HG03442 (cell line): ENCODE measurements around the gene QPCT.
"Not testable (repeated sequence)": the region's sequence is repeated elsewhere in the genome, so short reads cannot be mapped to it uniquely, and the experiment has no call there.

ENCODE experiments used
- ATAC-seq: cut with Tn5 transposase; IDR thresholded peaks from one replicate; pipeline ENCODE4 v1.9.1; 2021; ENCODE audit warnings: mild to moderate bottlenecking, moderate library complexity; ENCODE audit not compliant: unreplicated experiment

Gene QPCT

DNA sequence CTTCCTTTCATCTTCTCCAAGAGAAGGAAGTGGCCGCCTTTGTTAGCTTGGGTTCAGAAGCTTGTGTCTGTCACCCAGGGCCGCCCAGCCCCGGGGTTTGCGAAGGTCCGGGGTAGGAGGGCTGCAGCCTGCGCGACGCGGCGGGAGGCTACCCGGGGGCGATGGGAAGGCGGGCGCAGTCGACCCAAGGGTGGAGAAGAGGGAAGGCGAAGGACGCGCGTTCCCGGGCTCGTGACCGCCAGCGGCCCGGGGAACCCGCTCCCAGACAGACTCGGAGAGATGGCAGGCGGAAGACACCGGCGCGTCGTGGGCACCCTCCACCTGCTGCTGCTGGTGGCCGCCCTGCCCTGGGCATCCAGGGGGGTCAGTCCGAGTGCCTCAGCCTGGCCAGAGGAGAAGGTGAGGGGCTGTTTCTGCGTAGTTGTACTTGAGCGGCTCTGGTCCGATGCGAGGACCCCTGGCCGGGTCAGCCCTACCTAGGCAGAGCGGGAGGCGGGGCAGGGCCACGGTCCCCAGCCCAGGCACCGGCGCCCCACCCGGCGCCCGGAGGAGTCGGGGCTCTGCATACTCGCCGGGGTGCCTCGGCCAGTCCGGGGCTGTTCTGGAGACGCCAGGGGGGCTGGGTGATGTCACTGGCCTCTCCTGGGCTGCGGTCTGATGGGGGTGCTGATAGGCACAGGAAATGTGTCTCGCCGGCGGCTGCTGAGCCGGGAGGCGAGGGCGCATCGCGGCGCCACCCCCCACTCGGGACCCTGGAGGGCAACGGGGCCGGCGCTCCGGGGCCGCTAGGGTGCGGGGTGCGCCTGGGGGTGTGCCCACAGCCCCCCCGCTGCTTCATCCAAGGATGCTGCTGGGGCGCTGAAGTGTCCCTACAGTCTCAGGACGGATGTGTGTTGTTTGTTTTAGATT lies at the start of gene QPCT:
Gene QPCT (plus strand): TSS at position 178 of the 909 bp plus-strand sequence. CDS start 102 bp downstream, at position 280.
- no peak for ATAC-seq

DNA sequence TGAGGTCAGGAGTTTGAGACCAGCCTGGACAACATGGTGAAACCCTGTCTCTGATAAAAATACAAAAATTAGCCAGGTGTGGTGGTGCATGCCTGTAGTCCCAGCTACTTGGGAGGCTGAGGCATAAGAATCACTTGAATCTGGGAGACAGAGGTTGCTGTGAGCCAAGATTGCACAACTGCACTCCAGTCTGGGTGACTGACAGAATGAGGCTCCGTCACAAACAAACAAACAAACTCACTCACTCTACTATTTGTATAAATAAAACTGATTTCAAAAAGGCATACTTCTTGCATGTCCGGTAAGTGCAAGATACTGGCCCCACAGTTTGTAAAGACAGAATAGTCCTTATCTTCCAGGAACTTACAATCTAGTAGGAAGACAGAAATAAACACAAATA lies 49.6 kb upstream of the QPCT start:
- ATAC-seq: not testable (repeated sequence)

DNA sequence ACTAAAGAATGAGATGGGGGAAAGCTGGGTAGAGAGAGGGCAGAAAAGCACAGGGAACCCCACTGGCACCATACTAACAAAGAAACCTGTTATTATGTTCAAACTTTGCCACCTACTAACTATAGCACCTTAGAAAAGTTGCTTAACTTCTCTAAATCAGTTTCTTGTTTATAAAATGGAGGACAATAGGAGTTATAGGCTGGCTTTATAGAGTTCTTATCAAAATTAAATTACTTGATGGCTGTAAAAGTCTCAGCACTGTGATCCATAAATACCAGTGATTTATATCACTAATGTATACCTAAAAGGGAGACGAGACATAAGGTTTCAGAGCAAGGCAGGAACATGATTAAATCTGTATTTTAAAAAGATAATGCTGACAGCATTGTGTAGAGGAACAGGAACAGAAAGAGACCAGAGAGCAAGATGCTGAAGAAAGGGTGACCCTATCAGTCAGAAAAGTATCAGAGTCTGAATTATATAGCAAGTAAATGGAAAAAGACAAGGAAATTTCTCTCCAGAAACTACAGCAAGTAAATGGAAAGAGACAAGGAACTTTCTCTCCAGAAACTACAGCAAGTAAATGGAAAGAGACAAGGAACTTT lies 48.9 kb upstream of the QPCT start:
- no peak for ATAC-seq

DNA sequence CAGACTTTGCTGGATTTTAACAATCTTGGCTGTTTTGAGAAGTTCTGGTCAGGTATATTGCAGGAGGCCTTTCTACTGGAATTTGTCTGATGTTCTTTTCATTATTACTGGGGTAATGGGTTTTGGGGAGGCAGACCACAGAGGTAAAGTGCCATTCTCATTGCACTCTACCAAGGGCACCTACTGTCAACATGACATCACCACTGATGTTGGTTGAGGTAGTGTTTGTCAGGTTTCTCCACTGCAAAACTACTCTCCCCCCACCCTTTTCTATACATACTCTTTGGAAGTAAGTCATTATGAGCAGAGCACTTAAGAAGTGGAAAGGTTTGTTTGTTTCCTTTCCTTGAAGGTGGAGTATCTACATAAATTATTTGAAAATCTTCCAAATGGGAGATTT lies 46.8 kb upstream of the QPCT start:
- ATAC-seq: no peak

DNA sequence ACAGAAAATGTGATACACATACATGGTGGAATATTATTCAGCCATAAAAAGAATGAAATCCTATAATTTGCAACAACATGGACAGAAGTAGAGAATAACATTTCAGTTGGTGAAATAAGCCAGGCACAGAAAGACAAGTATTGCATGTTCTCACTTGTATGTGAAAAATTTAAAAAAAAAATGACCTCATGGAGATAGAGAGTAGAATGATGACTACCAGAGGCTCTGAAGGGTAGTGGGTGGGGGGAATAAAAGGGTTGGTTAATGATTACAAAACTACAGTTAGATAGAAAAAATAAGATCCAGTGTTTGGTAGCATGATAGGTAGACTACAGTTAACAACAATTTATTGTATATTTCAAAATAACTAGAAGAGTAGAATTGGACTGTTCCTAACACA lies 44.3 kb upstream of the QPCT start:
- no peak for ATAC-seq

DNA sequence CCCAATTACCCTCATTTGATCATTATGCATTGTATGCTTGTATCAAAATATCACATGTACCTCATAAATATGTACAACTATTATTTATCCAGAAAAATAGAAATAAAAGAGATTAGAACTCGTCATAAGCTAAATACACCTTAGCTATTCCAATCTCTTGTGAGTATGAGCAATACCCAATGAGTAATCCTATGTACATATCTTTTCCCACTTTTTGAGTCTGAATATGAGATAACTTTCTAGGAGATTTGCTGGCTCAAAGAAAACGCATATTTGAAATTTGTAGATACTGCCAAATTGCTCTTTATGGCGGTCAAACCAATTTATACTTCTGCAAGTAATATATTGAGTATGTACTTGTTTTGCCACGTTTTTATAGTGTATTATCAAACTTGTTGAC lies 43.9 kb upstream of the QPCT start:
- no peak for ATAC-seq

DNA sequence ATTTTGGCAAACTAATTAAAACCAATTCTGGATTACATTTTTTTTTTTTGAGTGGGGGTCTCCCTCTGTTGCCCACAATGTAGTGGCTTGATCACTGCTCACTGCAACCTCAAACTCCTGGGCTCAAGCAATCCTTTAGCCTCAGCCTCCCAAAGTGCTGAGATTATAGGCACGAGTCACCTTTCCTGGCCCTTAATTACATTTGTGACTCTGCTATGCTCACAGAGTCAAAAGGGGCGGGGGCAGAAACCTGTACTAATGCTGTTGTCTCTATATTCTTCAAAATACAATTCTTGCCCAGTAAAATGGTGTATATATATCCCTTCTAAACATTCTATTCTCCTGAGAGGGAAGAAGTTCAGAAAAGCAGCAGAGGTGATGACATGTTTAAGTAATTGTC lies 43.0 kb upstream of the QPCT start:
- no peak for ATAC-seq

DNA sequence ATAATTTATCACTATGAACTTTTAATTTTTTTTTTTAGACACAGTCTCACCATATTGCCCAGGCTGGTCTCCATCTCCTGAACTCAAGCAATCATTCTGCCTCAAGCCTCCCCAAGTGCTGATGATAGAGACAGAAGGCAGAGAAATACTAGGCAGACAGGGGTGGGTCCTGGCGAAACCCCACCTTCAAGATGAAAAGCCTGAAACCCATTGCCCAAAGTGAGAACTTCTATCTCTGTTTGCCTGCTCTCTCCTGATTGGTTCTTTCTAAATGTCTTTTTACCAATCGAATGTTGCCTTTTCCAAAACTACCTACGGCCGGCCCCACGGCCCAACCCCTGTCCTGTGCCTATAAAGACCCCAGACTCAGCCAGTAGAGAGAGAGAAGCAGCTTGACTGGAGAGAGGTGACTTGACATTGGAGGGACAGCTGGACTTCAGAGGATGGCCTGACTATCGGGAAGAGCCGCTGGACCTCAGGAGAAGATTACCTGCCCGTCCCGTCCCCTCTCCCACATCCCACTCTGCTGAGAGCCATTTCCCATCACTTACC lies 41.7 kb upstream of the QPCT start:
- ATAC-seq: no peak

DNA sequence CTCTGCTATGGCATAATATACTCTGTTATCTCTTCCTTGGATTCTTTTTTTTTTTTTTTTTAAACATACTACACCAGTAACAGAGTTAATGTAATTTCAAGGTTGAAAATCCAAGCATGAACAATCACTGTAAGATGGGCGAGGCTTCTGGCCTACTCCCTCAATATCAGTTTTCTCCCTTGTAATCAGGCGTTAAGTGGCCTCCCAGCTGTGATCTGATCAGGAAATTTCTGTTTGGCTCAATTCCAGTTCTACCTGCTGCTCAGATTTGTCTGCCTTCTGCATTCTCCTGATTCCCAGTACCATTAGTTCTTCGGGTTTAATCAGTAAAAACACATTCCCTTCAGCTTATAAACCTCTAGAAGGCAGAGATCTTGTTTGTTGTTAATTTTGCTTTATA lies 38.4 kb upstream of the QPCT start:
- no peak for ATAC-seq

DNA sequence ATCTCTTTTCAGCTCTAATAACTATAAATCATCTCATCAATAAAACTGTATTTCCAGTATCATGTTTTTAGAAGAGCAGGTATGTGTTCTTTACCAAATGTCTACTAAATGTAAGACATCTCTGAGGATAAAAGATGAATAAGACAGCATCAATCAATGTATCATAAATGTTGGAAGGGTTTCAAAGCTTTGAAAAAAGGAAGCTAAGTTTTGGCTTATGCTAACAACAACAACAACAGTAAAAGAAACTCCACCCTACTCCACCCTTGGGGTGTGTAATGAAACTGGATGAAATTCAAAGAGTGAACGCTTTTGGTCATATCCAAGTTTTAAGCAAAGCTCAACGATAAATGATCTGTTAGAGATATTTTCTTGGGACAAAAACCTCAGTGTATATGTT lies 36.9 kb upstream of the QPCT start:
- ATAC-seq: no peak

DNA sequence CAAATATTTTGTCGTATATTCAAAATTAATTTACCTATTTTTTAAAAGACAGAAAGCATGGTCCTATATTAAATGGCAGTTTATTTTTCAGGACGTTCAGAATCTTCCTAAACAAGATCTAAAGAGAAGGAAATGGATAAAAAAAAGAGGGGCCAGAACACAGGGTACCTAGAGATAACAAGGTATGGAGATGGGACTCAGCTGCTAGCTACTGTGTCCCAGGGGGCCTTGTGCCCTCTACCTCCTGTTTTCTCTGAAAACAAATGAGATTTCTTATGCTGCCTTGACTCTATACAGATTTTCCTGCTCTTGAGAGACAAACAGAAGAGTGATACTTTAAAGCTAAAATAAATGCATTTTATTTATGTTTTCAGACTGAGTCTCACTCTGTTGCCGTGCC lies 29.1 kb upstream of the QPCT start:
- no peak for ATAC-seq

DNA sequence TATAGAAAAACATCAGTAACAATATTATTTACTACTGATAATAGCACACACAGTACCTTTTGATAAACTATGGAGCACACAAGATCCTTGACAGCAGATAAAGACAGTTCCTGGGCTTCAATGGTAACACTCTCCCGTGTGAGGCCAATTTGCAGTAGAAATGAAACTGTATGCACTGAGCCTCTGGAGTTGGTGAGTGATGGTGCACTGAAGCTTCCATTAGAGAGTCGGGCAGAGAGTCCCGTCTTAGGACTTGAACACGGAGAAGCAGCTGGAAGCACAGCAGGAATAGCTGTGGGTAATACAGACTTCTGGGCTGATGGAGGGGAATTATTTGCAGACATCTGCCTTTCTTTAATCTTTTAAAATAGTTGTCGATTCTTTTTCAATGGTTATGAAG lies 28.2 kb upstream of the QPCT start:
- ATAC-seq: no peak

DNA sequence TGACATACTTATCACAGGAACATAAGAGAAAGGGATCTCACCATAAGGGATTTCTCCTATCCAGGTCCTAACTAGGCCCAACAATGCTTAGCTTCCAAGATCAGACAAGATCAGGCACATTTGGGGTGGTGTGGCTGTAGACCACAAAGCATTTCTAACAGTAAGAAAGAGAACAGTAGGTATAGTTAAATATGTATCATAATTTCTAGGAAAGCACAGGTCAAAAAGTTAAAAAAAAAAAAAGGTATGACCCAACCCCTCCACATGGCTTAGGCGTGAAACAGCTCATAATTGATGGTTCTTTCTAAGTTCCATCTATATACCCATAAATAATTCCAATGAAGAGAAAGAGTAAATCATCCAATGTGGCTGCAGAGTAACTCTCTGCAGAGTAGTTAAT lies 26.7 kb upstream of the QPCT start:
- no peak for ATAC-seq

DNA sequence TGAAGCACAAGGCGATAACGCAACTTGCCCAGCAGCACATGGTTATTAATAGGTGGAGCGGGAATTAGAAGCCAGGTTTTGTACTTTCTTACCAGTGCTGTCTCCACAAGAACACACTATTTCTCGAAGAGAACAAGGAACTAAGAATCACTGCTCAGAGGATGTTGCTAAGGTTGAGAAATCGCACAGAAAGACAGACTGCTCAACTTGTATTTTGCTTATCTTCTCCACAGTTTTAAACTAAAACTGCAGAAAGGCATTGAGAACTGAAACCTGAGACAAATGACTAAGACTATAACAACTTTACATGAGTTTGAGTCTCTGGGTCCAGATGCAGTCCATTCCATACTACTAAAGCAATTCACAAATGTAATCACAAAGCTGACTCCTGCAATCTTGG lies 26.0 kb upstream of the QPCT start:
- ATAC-seq: peak; percentile 68

DNA sequence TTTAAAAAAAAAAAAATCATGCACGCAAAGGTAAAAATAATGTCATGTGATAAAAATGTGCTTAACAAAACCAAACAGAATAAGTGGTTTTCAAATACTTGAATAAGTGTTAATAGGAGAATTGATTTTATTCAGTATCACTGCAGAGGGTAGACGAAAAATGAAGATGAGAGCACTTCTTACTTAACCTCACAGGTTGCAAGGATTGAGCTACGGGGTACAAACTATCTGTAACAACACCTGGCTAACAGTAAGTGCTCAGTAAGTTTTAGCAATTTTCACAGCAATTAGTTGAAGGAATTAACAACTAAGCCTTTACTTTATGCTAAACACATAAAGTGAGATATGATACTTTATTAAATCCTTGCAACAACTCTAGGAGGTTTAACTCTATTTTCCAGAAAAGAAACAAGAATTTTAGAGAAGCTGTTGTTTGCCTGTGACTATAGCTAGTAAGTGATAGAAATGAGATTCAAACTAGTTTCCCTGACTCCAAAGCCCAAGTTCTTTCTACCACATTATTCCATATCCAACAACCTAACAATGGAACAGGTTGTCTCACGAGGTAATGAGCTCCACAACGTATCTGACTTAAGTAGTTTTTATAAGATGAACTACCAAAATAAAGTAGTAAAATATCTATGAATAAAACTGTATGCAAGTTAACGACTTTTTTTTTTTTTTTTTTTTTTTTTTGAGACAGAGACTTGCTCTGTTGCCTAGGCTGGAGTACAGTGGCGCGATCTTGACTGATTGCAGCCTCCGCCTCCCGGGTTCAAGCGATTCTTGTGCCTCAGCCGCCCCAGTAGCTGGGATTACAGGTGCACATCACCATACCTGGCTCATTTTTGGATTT lies 24.4 kb upstream of the QPCT start:
- ATAC-seq: no peak

DNA sequence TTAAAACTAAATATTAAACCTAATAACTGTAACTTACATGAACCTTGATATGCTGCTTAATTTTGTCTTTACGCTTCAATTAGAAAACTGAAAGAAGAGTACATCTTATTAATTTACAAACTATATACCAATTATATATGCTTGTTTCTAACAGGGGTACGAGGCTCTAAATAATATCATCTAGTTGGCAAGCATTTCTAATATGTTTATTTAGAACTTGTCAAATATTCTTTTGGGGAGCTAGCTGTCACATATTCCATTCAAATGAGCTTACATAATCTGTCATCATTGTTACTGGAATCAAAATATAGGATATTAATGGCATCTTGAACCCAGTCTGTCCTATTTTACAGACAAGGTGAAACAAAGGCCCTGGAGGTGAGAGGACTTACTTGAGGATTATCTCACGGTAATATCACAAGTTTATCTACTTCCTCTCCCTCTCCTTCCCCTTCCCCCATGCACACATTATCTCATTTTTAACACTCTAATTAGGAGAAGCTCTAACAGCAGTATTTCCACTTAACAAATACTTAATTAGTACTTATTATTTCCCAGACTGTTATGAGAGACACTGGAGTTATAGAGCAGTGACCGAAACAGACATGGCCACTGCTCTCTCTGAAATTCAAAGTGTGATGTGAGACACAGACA lies 23.3 kb upstream of the QPCT start:
- no peak for ATAC-seq

DNA sequence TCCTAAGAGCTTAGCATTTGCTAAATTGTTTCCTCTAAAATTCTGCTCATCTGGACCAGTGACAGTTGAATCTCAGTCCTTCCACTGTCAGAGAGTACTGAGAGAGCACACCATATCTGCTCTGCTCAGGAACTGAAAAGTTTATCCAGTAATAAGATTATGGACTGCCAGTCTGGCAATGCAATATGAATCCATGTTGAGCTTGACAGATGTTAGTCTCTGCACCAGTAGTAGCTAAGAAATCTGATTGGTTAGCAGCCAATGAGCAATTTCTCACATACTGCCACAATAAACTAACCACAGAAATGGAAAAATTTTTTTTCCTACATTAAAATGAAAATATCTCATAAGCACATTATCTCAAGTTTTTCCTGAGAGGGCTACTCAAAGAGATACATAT lies 22.1 kb upstream of the QPCT start:
- ATAC-seq: no peak

DNA sequence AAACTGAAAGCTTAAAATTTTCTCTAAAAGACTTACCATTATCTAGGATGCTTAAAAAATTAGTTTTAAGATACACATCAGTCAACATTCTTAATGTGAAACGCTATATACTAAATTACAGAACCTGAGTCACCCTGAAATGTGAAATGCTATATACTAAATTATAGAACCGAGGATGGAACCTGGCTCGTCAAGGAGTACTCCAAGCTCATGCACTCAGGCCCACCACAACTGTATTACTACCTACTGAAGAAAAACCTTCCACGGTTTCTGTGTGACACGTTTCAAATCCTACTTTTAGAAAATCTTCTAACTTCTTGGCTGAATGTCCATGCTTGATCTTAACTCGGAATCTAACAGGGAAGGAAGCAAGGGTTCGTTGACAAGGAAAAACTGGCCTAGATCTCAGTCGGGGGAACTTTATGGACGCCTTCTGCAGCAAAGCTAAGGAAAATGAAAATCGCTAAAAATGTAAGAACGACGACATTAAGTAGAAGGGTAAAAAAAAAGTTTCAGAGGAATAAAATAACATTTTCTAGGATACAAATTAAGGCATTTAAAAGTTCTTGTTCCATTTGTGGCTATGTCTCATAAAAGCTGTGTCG lies 21.2 kb upstream of the QPCT start:
- no peak for ATAC-seq

DNA sequence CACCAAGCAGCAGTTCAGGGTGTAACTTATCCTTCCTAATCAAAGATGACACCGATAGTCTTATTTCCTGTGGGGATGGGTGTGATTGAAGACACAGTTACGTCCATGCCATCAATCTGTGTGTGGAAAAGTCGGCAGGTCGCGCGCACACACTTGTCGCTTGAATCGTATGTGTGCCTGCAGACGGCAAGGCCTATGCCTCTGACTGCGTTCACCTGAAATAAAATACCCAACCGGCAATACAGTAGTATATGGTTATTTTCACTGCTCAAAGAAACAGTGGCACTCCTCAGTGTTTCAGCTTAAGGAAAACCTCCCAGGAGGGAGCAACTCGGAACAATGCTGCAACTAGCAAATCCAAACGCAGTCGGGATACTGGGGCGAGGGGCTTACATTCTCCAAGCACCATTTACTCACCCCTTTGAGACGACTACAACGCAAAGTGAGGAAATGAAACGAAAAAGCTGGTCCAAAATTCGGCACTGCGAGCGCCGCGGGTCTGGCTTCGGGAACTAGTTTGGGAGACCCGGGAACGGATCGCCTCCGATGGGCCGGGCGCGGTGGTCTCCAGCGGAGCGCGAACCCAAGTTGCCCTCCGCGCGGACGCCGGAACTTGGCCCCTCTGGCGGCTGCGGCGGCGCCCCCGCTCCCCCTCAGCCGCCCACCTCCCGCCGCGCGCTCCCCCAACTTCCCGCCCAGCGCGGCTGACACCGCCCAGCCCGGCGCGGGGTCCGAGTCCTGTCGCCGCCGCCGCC lies 20.5 kb upstream of the QPCT start:
- peak; percentile 19 for ATAC-seq

DNA sequence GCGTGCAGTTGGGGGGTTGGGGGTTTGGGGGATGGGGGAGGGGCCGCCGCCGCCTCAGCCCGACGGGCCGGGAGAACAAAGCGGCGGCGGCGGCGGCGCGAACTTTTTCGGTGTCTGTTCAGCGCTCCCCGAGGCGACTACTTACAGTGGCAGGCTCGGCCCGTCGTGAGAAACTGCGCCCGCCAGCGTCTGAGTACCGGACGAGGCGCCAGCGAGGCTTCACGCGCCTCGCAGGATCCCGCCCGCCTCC lies 20.0 kb upstream of the QPCT start:
- ATAC-seq: peak; percentile 60
